ENCODE results near the gene REV3L.
"Not testable (repeated sequence)": the region's sequence is repeated elsewhere in the genome, so short reads cannot be mapped to it uniquely, and the experiment has no call there.

The REV3L gene

DNA sequence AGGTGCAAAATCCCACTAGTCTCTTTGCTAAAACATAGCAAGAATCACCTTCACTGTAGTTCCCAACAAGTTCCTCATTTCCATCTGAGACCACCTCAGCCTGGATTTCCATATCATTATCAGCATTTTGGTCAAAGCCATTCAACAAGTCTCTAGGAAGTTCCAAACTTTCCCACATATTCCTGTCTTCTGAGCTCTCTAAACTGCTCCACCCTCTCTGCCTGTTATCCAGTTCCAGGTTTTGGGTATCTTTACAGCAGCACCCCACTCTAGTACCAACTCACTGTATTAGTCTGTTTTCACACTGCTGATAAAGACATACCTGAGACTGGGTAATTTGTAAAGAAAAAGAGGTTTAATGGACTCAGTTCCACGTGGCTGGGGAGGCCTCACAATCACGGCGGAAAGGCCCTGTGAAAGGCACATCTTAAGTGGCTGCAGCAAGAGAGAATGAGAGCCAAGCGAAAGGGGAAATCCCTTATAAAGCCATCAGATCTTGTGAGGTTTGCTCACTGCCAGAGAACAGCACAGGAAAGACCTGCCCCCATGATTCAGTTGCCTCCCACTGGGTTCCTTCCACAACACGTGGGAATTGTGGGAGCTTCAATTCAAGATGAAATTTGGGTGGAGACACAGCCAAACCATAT is 192.2 kb downstream of the REV3L start:
- DNase-seq, result not testable (repeated sequence)

DNA sequence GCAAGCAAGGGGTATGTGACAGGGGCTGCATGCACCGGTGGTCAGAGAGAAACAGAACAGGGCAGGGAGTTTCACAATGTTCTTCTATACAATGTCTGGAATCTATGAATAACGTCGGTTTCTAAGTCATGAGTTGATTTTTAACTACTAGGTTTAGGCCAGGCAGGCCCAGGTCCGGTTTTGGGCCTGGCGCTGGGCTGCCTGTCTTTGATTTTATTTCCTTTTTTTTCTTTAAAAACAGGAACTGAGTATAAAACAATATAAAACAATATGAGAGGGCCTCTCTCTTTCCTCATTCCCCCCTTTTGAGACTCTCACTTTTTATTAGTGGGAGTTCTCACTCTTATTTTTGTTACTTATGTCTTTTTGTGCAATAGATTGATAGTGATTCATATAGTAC is 198.7 kb downstream of the REV3L start:
- peak; percentile 1 for DNase-seq

DNA sequence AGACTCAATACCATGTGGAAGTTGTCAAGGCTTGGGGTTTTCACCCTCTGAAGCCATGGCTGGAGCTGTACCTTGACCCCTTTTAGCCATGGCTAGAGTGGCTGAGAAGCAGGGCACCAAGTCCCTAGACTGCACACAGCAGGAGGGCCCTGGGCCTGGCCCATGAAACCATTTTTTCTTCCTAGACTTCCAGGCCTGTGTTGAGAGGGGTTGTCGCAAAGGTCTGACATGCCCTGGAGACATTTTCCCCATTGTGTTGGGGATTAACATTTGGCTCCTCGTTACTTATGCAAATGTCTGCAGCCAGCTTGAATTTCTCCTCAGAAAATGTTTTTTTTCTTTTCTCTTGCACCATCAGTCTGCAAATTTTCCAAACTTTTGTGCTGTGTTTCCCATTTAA is 199.3 kb downstream of the REV3L start:
- no peak for DNase-seq

DNA sequence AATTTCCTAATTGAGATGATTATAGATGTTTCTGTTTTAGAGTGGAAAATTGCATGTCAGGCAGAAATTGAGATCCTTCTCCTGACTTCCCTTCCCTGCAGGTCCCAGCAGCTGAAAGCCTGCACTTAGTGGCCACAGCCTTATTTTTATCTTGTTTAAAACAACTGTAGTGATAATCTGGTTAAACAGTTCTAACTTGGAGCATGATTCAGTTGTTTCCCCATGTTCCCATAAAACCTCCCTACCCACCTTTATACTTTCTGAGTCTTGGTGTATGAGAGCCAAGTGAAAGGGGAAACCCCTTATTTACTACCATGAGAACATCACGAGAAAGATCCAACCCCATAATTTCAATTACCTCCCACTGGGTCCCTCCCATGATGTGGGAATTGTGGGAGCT is 200.5 kb downstream of the REV3L start:
- DNase-seq, result no peak

DNA sequence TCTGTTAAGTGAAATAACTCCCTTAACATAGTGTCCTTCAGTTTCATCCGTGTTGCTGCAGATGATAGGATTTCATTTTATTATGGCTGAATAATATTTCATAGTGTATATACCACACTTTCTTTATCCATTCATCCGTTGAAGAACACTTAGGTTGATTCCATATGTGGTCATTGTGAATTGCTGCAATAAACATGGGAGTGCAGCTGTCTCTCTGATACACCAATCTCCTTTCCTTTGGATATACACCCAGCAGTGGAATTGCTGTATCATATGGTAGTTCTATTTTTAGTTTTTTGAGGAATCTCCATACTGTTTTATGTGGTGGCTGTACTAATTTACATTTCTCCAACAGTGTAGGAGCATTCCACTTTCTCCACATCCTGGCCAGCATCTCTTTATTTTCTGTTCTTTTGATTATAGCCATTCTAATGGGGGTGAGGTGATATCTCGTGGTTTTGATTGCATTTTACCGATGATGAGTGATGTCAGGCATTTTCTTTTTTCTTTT is 202.5 kb downstream of the REV3L start:
- no peak for DNase-seq

DNA sequence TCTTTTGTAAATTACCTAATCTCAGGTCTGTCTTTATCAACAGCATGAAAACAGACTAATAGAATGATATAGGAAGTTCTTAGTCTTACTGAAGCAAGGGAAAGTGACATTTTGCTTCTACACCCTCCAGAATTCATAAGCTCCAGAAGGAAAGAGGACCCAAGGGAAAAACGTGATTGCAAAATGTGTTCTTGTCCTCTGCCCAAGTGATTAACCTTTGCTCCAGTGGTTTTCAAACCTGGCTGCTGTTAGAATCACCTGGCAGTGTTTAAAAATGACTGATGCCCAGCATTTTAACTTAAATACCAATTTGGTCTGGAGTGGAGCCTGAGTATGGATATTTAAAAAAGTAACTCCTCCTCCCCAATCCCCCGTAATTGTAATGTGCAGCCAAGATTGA is 204.3 kb downstream of the REV3L start:
- no peak for DNase-seq

DNA sequence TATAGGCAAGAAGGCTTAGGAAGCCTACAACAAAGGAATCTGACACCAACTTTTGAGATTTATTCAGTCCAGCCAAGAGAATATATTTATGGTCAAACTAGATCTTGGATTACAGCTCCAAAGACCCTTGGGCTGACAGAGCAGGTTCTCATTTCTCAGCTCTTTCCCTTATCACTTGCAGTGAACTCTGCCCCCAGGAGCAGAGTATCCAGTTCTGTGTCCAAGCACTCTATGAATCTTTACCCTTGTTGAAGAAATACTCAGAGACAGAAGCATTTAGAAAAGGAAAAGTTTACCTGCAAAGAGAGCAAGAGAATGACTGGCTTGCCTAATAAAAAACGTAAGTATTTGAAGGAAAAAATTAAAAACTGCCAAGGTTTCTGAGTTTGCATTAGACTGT is 205.2 kb downstream of the REV3L start:
- no peak for DNase-seq

DNA sequence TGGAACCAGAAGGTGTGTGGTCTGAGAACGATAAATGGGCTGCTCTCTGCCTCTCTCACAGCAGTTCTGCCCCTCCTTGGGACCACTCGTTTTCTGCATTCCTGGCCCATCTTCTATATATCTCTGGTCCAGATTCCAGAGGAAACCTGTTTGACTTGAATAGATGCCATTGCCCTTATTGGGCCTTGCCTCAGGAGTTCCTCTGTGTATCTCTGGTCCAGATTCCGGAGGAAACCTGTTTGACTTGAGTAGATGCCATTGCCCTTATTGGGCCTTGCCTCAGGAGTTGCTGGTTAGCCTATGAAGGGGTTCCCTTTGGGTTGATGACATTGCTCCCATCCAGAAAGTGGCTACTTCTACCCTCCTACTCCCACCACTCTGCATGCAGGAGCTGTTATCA is 206.3 kb downstream of the REV3L start:
- no peak for DNase-seq

DNA sequence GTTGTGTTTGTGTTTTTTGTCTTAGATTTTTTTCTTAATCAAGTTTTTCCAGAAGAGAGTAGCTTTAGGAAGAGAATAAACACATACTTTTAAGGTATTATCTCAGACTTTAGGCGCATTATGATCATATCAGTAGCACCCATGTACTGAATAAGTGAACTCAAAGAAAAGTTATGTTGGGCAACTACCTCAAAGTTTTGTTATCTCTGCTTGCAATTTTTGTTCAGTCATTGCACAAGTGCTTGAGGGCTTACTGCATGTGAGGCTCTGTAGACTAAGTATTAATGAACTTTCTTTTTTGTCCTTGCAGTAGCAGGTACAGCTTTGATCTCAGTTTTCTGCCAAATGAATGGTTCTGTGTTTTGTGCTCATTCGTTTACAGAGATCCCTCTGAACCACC is 206.7 kb downstream of the REV3L start:
- DNase-seq, result no peak

DNA sequence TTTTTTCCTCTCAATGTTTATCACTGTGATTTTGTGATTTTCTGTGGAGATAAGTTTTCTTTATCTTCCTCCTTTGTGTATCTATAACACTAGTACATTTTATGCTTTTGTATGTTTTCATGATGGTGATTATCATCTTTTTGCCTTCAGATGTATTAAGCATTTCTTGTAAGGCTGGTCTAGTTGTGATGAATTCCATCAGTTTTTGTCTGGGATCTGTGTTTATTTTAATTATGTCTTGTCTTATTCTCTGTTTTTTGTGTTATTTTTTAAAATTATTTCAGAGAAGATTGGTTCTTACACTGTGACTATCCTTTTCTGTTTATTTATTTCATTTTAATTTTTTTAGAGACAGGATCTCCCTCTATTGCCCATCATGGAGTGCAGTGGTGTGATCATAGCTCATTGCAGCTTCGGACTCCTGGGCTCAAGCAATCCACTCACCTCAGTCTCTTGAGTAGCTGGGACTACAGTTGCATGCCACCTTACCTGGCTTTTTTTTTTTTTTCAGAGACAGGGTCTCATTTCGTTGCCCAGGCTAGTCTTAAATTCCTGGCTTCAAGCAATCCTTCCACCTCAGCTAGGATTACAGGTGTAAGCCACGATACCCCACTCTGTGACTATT is 208.3 kb downstream of the REV3L start:
- no peak for DNase-seq

DNA sequence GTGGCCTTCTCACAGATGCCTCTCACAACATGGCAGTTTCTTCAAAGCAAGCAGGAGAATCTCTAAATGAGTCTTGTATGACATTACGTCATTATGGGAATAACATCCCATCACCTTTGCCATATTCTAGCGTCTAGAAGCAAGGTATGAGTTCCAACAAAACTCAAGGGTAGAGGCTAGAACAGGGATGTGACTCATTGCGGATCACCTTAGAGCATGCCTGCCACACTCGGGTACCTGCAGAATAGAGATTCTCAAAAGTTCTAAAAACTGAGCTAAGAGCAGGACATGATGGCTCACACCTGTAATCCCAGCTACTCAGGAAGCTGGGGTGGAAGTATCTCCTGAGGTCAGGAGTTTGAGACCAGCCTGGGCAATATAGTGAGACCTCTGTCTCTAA is 212.9 kb downstream of the REV3L start:
- DNase-seq, result no peak

DNA sequence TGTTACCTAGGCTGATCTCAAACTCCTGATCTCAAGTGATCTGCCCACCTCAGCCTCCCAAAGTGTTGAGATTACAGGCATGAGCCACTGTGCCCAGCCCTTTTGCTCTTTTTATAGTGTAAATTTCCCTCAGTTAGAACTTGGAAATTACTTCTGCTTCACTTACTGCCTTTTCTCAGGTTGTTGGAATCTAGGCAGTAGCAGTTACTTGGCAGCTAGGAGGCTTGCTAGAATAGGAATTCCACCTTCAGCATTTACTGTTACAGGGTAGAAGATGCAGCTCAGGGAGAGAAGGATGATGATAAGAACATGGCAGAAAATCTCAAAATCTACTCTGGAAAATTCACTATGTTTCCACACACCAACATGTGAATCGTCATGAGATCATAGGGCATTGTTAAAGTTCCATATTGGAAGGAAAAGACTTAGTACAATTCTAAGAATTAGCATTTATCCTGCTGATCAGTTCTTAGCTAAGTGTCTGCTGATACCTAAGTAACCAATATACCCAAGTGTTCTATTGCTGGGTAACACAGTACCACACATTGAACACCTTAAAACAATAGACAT is 213.5 kb downstream of the REV3L start:
- no peak for DNase-seq

DNA sequence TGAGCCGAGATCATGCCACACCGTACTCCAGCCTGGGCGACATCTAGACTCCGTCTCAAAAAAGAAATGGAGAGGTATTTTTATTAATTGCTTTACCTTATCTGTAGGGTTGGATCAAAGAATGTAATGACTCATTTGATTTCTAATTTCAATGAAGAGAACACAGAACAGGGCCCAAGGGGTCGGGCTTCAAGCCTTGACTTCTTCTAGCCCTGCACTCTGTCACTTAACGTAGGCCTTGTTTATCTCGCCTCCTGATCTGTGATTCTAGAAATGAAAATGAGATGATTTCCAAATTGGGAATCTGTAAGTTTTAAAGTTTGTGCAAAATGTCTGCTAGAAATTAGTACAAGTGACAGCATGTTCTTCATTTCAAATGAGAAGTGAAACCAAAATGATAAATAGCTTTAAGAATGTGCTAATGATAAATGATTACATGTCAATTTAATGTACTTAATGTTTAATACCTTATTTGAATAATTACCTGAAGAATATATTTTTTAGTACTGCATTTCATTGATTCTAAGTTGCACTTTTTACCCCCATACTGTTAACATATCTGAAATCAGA is 215.2 kb downstream of the REV3L start:
- DNase-seq, result no peak

DNA sequence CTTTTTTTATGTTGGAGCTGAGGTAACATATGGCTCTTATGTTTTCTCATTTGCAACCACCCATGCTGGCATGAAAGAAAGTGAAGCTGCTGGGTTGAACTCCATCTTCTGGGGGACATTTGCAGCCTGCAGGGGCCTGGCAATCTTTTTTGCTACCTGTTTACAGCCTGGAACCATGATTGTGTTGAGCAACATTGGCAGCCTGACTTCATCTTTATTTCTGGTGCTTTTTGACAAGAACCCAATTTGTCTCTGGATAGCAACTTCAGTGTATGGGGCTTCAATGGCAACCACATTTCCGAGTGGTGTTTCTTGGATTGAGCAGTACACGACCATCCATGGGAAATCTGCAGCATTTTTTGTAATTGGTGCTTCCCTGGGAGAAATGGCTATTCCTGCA is 216.7 kb downstream of the REV3L start:
- no peak for DNase-seq

DNA sequence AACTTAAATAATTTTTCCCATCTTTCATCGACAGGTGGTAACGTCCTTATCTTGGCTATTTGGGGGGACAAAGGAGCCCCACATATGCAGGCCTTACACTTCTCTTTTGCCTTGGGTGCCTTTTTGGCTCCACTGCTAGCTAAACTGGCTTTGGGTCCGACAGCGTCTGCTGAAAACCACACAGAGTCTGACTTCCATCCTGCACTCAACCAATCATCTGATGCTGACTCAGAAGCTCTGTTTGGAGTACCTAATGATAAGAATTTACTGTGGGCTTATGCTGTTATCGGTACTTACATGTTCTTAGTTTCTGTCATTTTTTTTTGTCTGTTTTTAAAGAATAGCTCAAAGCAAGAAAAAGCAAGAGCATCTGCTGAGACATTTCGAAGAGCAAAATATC is 217.2 kb downstream of the REV3L start:
- no peak for DNase-seq

DNA sequence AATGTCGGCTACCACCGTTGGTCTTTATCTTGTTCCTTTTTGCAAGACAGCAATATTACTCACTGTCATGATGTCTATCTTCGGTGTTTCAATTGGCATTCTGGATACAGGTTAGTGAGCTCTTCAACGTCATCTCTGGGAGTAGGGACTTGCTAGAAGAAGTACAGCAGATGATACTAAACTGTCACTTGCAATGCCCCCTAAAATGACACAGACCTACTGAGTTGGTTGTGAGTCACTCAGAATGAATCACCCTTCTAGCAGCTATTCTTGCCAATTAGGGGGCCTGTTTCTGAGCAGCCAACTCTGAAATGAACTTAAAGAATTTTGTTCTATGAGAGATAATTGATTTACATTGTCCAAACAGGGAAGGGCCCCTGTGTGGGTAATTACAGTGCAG is 219.2 kb downstream of the REV3L start:
- no peak for DNase-seq

DNA sequence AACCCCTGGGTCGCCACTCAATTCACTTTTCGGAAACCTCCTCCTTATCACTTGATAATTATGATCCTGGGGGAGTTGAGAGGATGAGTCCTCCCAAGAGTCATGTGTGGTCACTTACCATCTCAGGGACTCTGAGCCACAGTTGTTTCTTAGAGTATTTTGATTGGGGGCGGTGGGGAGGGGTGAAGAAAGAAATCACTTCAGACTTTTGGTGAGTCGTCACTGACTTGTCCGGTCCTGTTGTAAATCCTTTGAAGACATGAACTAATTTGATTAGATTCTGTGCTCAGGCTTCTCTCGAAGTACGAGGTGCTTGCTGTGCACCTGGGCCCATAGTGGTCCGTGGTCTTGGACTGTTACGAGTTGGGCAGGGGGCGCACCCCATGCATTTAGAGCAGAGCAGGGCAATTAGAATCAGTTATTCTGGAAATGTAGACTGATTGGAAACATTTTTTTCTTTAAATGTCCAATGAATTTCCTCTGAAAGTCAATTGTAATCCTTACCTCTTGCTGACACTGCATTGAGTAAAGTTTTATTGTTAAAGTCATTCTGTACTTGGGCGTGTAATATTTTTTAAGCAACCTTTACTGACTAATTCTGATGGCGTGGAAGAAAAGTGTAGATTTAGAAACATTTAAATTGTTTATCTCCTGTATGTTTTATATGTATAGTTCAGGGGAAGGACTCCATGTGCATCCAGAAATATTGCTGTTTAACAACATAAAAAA is 222.3 kb downstream of the REV3L start:
- no peak for DNase-seq

DNA sequence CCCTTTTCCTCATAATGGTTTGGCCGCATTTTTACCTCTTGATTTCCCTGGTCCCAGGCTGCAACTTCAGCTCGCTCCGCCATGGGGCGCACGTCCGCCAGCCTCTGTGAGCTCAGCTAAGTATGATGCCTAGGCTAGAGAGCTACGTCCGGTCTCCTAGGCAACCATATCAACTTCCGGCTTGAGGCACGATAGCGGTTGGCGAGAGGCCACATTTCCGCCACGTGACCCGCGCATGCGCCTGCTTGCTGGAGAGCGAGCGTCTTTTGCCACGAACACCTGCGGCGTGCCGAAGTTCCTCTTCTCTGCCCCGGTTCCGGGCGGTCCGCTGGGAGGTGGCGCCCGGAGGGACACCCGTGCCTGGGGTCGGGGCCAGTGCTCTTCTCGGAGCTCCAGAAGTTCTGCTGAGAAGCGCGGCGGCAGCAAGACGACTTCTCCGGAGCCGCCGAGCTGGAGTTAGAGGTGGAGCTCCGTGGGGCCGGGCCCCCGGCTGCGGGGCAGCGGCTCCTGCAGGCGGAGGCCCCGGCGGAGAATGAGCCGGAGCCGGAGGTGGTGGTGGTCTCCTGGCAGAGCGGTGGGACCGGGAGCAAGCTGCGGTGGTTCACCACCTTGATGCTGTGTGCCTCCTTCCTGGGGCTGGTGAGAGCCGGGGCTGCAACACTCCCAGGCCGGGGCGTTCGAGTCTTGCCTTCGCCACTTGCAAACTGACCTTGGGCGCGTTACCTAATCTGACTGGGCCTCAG is 223.8 kb downstream of the REV3L start:
- peak; percentile 99 for DNase-seq

DNA sequence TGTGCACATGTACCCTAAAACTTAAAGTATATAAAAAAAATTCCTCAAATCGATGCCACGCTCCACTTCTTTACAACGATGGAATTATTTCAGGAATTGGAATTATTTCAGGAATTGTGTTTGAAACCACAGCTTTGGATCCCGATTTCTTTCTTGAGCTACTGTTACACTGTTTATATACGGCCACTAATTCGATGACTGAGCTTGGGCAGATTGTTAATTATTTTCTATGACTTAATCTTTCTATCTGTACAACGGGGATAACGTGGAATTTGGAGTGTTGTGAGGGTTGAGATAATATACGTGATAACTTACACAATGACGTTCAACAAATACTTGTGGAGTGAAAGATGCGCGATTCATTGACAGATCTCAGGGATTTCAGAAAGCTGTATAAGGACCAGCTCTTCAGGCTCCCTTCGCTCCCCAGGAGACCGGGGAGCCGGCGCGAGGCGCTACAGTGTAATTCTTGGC is 224.4 kb downstream of the REV3L start:
- no peak for DNase-seq

DNA sequence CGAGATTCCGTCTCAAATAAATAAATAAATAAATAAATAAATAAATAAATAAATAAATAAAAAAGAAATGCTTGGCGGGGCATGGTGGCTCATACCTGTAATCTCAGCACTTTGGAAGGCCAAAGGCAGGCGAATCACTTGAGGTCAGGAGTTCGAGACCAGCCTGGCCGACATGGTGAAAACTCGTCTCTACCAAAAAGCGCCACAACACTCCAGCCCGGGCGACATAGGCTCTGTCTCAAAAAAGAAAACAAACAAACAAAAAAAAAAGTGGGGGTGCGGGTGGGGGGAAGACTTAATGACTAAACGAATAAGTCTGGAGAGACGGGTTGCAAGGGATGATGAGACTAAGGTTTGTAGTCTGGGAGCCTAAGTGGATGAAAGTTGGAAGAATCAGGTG is 225.0 kb downstream of the REV3L start:
- no peak for DNase-seq

DNA sequence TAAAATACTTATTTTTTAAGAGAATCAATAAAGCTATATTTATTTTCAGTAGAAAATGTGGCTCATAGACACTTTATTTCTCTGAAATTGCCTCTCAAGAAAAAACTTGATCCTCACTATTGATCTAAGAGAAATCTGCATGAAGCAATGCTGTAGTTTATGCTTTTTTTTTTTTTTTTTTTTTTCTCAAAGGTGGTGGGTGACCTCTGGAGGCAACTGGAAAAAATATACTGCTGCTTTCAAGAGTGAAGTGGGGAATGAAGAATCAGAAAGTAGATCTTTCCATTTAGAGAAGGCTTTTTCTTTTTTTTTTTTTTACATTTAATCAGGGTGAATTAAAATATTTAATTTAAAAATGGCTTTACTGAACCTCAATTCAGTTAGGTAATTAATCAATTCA is 226.4 kb downstream of the REV3L start:
- DNase-seq, result no peak

DNA sequence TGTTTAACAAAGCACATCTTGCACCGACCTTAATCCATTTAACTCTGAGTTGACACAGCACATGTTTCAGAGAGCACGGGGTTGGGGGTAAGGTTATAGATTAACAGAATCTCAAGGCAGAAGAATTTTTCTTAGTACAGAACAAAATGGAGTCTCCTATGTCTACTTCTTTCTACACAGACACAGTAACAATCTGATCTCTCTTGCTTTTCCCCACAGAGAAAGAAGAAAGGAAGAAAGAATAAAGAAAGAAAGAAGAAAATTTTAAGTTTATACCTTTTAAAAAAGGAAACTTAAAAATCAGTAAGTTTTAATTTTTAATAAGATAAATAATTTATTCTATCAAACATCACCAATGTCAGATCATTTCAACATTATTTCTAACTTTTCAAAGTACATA is 227.2 kb downstream of the REV3L start:
- DNase-seq, result not testable (repeated sequence)

DNA sequence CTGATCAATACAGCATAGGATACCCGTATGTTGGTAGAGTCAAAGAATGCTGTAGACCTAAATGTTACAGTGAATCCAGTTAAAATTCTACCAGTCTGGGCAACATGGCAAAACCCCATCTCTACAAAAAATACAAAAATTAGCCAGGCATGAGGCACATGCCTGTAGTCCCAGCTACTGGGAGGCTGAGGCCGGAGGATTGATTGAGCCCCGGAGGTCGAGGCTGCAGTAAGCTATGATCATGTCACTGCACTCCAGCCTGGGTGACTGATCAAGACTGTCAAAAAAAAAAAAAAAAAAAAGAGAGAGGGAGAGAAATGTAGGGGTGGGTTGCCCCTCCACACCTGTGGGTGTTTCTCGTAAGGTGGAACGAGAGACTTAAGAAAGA is 228.2 kb downstream of the REV3L start:
- DNase-seq, result no peak
